ENCODE measurements around the gene TBR1. TPM values are rescaled to one million over a fixed set of nuclear protein-coding genes. Genes with fewer than 3 reads are reported as not detected.

TBR1 gene
- total RNA-seq, 1 experiment from 2014 or later: not detected

DNA sequence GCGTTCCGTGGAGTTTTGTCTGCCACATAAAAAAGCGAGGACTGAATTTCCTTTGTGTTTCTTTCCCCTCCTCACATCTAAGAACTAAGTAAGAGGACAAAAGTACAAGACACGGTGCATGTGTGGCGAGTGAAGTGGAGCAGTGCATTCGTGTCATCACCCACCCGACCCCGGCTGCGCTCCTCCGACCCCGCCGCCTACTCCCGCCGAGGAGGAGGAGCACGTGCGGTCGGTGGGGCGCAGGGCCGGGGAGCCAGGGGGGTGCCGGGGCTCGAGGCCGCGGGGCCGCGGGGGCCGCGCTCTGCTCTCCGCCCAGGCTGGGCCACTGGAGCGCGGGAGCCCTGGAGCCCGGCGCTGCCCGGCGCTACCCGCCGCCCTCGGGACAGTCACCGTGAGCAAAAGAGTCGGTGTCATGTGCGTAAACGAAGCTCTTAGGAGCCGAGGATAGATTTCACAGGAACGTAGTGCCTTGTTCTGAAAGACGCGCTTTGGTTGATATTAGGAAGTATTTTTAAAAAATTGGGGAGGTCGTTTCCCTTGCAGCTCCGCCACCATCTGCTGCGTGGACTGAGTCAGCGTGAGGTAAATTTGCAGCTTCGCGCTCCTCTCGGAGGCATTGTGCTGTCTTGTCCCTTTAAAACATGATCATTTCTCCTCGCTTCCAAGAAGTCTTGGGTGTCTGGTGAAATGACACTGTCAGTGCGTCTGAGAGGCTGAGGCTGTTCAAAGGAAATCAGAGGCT lies 11.0 kb downstream of the TBR1 start:
- H3K27ac ChIP-seq: no peak overlapping the region
- no peak for DNase-seq
- no peak overlapping the region for H2AFZ ChIP-seq
- H3K79me2 ChIP-seq (ENCODE audit: low read depth): no peaks in the 10 kb centered on the region
- POLR2A ChIA-PET (ENCODE audit: unreplicated experiment): no interaction called here
- no TSS peak for BruUV-seq (replicated peaks)
- CTCF ChIA-PET: no interaction called here
- H3K4me2 ChIP-seq: no peak overlapping the region
- no peaks in the 10 kb centered on the region for H3K4me1 ChIP-seq (replicated peaks; ENCODE audit: insufficient read depth)
- no peaks in the 10 kb centered on the region for H3K9me3 ChIP-seq (ENCODE audit: insufficient read depth, low read depth)
- H3K9me2 ChIP-seq (ENCODE audit: insufficient read depth): no peaks in the 10 kb centered on the region
- H4K20me1 ChIP-seq (ENCODE audit: insufficient read depth): no peaks in the 10 kb centered on the region
- TF ChIP-seq CTCF (conservative IDR thresholded peaks at IDR 0.05) (no peak), EZH2 (IDR thresholded peaks at IDR 0.05; ENCODE audit: low read depth) (no peak)
- H3F3A ChIP-seq (ENCODE audit: insufficient read depth, low read depth): no peaks in the 10 kb centered on the region
- intact Hi-C loops (cut with micrococcal nuclease; ENCODE audit: unreplicated experiment): no loop called here
- no peak overlapping the region for H3K4me3 ChIP-seq
- H3K36me3 ChIP-seq (ENCODE audit: low read depth): no peaks in the 10 kb centered on the region
- no peaks in the 10 kb centered on the region for H3K27me3 ChIP-seq (ENCODE audit: insufficient read depth, low read depth)

DNA sequence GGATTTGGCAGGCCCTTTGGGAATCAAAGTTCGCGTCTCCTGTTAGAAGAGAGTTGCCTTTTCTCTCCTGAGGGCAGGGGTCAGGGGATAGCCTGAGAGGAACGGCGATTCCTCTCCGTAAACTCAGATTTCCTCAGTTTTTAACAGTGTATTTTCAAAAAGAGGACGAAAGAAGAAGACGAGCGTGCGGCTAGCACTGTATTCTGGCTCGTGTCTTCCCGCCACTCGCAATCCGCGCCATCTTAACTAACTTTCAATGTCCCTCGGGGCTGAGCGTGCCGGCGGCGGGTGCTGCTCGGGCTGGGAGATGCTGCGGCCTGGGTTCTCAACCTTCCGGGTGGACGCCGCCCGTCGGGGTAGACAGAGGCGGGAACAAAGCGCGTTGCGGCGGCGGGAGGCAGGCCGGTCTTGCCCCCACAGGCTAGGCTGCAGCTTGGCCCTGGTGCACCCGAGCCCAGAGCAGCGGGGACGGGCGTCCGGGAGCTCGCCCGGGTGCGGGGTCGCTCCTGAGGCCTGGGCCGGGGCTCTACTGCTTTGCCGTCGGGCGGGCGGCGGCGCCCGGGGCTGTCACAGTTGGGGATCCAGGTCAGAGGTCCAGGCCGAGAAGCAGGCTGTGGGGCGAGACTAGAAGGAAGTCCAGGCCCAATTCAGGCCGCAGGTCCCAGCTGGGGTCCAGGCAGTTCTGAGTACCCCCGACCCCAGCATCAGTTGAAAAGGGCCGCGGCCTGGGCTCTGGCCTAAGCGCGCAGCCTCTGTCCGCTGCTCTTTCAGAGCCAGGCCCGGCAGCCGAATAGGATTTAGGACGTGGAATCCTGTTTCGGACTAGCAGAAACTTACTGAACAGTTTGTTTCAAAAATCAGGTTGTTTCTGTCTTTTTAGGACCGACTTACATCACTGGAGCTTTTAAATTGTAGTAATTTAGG lies 11.8 kb downstream of the TBR1 start:
- H3K36me3 ChIP-seq (ENCODE audit: low read depth): no peaks in the 10 kb centered on the region
- H3K79me2 ChIP-seq (ENCODE audit: low read depth): no peaks in the 10 kb centered on the region
- H2AFZ ChIP-seq: no peak overlapping the region
- H3K9me3 ChIP-seq (ENCODE audit: insufficient read depth, low read depth): no peaks in the 10 kb centered on the region
- no peaks in the 10 kb centered on the region for H3F3A ChIP-seq (ENCODE audit: insufficient read depth, low read depth)
- H3K4me3 ChIP-seq: no peak overlapping the region
- H3K27ac ChIP-seq: no peak overlapping the region
- H4K20me1 ChIP-seq (ENCODE audit: insufficient read depth): no peaks in the 10 kb centered on the region
- no peak for TF ChIP-seq CTCF (conservative IDR thresholded peaks at IDR 0.05)
- no peak for TF ChIP-seq EZH2 (IDR thresholded peaks at IDR 0.05; ENCODE audit: low read depth)
- CTCF ChIA-PET: no interaction called here
- no TSS peak for BruUV-seq (replicated peaks)
- no peaks in the 10 kb centered on the region for H3K9me2 ChIP-seq (ENCODE audit: insufficient read depth)
- H3K27me3 ChIP-seq (ENCODE audit: insufficient read depth, low read depth): no peaks in the 10 kb centered on the region
- POLR2A ChIA-PET (ENCODE audit: unreplicated experiment): no interaction called here
- DNase-seq: no peak
- no peak overlapping the region for H3K4me2 ChIP-seq
- intact Hi-C loops (cut with micrococcal nuclease; ENCODE audit: unreplicated experiment): no loop called here
- H3K4me1 ChIP-seq (replicated peaks; ENCODE audit: insufficient read depth): no peaks in the 10 kb centered on the region

- no peaks in the 10 kb centered on the region for H3K27me3 ChIP-seq (ENCODE audit: insufficient read depth, low read depth)
- H2AFZ ChIP-seq: no peak overlapping the region
- no peak for DNase-seq
- H3K79me2 ChIP-seq (ENCODE audit: low read depth): no peaks in the 10 kb centered on the region
- CTCF ChIA-PET: no interaction called here
- no peak overlapping the region for H3K4me3 ChIP-seq
- no TSS peak for BruUV-seq (replicated peaks)
- TF ChIP-seq CTCF (conservative IDR thresholded peaks at IDR 0.05) (no peak), EZH2 (IDR thresholded peaks at IDR 0.05; ENCODE audit: low read depth) (no peak)
- H3K4me1 ChIP-seq (replicated peaks; ENCODE audit: insufficient read depth): no peaks in the 10 kb centered on the region
- H3K9me2 ChIP-seq (ENCODE audit: insufficient read depth): no peaks in the 10 kb centered on the region
- H3K9me3 ChIP-seq (ENCODE audit: insufficient read depth, low read depth): no peaks in the 10 kb centered on the region
- H3K36me3 ChIP-seq (ENCODE audit: low read depth): no peaks in the 10 kb centered on the region
- no peaks in the 10 kb centered on the region for H4K20me1 ChIP-seq (ENCODE audit: insufficient read depth)
- H3K27ac ChIP-seq: no peak overlapping the region
- H3K4me2 ChIP-seq: no peak overlapping the region
- POLR2A ChIA-PET (ENCODE audit: unreplicated experiment): no interaction called here
- H3F3A ChIP-seq (ENCODE audit: insufficient read depth, low read depth): no peaks in the 10 kb centered on the region
- intact Hi-C loops (cut with micrococcal nuclease; ENCODE audit: unreplicated experiment): no loop called here
These were observed 14.3 kb downstream of the TBR1 start for GRCh38 chr2:161430386-161430785.
